ENCODE measurements around the gene IBSP.

The IBSP gene

DNA sequence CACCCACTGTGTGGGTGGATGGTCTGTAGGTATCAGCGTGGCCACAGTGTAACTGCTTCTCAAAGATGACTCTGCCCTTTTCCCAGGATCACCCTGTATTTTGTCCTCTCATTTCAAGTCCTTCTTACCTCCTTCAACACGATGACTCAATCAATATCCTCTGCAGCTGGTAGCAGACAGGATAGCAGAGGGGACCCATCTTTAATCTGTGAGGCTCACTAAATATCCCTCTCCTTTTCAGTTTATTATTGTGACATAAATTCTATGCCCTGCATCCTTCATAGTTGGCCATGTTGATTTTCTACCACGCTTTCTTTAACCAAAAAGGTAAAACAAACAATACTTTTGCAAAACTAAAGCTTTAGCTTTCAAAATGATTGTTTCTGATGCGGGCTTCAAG is 23.8 kb downstream of the IBSP start:
- H3K9me2 ChIP-seq (replicated peaks; ENCODE audit: low read depth, low read length) = no peaks in the 10 kb centered on the region
- no peaks in the 10 kb centered on the region for H3K36me3 ChIP-seq (ENCODE audit: insufficient read depth, low read length)
- H3K4me3 ChIP-seq (ENCODE audit: low read length, poor library complexity, severe bottlenecking) = no peak overlapping the region
- no peaks in the 10 kb centered on the region for H3K79me2 ChIP-seq (ENCODE audit: insufficient read depth, low read length)
- H2AFZ ChIP-seq (ENCODE audit: low read length) = no peak overlapping the region
- H3K27me3 ChIP-seq (ENCODE audit: insufficient read depth, low read length, poor library complexity, severe bottlenecking) = no peaks in the 10 kb centered on the region
- TF ChIP-seq EZH2phosphoT487 (IDR thresholded peaks at IDR 0.05; ENCODE audit: borderline replicate concordance) = no peak
- TF ChIP-seq, protein P1, sequence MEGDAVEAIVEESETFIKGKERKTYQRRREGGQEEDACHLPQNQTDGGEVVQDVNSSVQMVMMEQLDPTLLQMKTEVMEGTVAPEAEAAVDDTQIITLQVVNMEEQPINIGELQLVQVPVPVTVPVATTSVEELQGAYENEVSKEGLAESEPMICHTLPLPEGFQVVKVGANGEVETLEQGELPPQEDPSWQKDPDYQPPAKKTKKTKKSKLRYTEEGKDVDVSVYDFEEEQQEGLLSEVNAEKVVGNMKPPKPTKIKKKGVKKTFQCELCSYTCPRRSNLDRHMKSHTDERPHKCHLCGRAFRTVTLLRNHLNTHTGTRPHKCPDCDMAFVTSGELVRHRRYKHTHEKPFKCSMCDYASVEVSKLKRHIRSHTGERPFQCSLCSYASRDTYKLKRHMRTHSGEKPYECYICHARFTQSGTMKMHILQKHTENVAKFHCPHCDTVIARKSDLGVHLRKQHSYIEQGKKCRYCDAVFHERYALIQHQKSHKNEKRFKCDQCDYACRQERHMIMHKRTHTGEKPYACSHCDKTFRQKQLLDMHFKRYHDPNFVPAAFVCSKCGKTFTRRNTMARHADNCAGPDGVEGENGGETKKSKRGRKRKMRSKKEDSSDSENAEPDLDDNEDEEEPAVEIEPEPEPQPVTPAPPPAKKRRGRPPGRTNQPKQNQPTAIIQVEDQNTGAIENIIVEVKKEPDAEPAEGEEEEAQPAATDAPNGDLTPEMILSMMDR (conservative IDR thresholded peaks at IDR 0.05; ENCODE audit: low read length) = no peak
- no peaks in the 10 kb centered on the region for H4K20me1 ChIP-seq (ENCODE audit: insufficient read depth, low read length, poor library complexity, severe bottlenecking)
- H3F3A ChIP-seq (ENCODE audit: low read depth) = no peaks in the 10 kb centered on the region
- H3K9ac ChIP-seq (ENCODE audit: low read depth, low read length, poor library complexity, severe bottlenecking) = no peak overlapping the region
- no peaks in the 10 kb centered on the region for H3K9me3 ChIP-seq (ENCODE audit: insufficient read depth, low read depth, low read length)
- H3K4me1 ChIP-seq (ENCODE audit: insufficient read depth, low read length, poor library complexity, severe bottlenecking) = no peaks in the 10 kb centered on the region
- no peak overlapping the region for H3K4me2 ChIP-seq (ENCODE audit: low read depth, low read length, poor library complexity, severe bottlenecking)

DNA sequence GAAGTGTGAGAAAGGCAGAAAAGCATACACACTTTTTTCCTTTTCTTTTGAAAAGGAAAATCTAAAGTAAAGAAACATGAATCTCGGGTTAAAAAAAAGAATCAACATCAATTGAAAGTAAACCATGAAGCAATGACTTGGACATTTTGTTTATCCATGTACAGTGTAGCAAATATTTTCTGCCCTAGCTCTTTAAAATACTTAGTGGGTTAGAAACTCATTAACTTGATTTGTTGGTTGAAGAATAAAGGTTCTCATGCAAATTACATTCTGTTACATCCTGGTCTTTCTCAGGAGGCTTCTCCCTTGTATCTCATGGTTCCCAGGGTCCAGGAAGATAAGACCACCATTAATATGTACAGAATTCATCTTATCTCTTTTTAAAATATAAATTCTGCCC is 24.4 kb downstream of the IBSP start:
- Histone ChIP-seq H3K4me1 (ENCODE audit: insufficient read depth, low read length, poor library complexity, severe bottlenecking) (no peaks in the 10 kb centered on the region), H3K27me3 (ENCODE audit: insufficient read depth, low read length, poor library complexity, severe bottlenecking) (no peaks in the 10 kb centered on the region), H2AFZ (ENCODE audit: low read length) (no peak overlapping the region), H3K4me3 (ENCODE audit: low read length, poor library complexity, severe bottlenecking) (no peak overlapping the region), H3K9me2 (replicated peaks; ENCODE audit: low read depth, low read length) (no peaks in the 10 kb centered on the region), H4K20me1 (ENCODE audit: insufficient read depth, low read length, poor library complexity, severe bottlenecking) (no peaks in the 10 kb centered on the region), H3K36me3 (ENCODE audit: insufficient read depth, low read length) (no peaks in the 10 kb centered on the region), H3K4me2 (ENCODE audit: low read depth, low read length, poor library complexity, severe bottlenecking) (no peak overlapping the region), H3F3A (ENCODE audit: low read depth) (no peaks in the 10 kb centered on the region), H3K9me3 (ENCODE audit: insufficient read depth, low read depth, low read length) (no peaks in the 10 kb centered on the region), H3K9ac (ENCODE audit: low read depth, low read length, poor library complexity, severe bottlenecking) (no peak overlapping the region), H3K79me2 (ENCODE audit: insufficient read depth, low read length) (no peaks in the 10 kb centered on the region)
- TF ChIP-seq EZH2phosphoT487 (IDR thresholded peaks at IDR 0.05; ENCODE audit: borderline replicate concordance) = no peak
- TF ChIP-seq, protein P1 (conservative IDR thresholded peaks at IDR 0.05; ENCODE audit: low read length) = no peak

DNA sequence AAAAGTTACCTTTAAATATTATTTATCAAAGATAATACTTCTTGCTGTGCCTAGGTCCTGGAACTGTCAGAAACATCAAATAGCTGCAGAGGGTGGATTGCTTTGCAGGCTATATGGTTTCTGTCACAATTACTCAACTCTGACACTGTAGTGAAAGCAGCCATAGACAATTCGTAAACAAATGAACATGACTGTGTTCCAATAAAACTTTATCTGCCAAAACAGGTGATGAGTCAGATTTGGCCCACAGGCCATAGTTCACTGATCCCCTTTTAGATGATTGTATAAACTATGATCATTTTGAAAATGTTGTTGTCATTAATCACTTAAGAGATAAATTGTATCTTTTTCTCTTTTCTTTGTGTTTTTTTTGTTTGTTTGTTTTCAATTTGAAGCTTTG is 25.0 kb downstream of the IBSP start:
- Histone ChIP-seq H3K79me2 (ENCODE audit: insufficient read depth, low read length) (no peaks in the 10 kb centered on the region), H2AFZ (ENCODE audit: low read length) (no peak overlapping the region), H3K9me3 (ENCODE audit: insufficient read depth, low read depth, low read length) (no peaks in the 10 kb centered on the region), H4K20me1 (ENCODE audit: insufficient read depth, low read length, poor library complexity, severe bottlenecking) (no peaks in the 10 kb centered on the region), H3K36me3 (ENCODE audit: insufficient read depth, low read length) (no peaks in the 10 kb centered on the region), H3K27me3 (ENCODE audit: insufficient read depth, low read length, poor library complexity, severe bottlenecking) (no peaks in the 10 kb centered on the region), H3F3A (ENCODE audit: low read depth) (no peaks in the 10 kb centered on the region), H3K4me3 (ENCODE audit: low read length, poor library complexity, severe bottlenecking) (no peak overlapping the region), H3K9ac (ENCODE audit: low read depth, low read length, poor library complexity, severe bottlenecking) (no peak overlapping the region), H3K4me2 (ENCODE audit: low read depth, low read length, poor library complexity, severe bottlenecking) (no peak overlapping the region), H3K4me1 (ENCODE audit: insufficient read depth, low read length, poor library complexity, severe bottlenecking) (no peaks in the 10 kb centered on the region), H3K9me2 (replicated peaks; ENCODE audit: low read depth, low read length) (no peaks in the 10 kb centered on the region)
- TF ChIP-seq, protein P1 (conservative IDR thresholded peaks at IDR 0.05; ENCODE audit: low read length) = no peak
